GM19328 (cell line): ENCODE results near the gene LMO1.

Experiments used
- ATAC-seq: cut with Tn5 transposase; IDR thresholded peaks from one replicate; pipeline ENCODE4 v1.9.1; 2021; ENCODE audit warnings: mild to moderate bottlenecking, moderate library complexity; ENCODE audit not compliant: unreplicated experiment

Gene LMO1

DNA sequence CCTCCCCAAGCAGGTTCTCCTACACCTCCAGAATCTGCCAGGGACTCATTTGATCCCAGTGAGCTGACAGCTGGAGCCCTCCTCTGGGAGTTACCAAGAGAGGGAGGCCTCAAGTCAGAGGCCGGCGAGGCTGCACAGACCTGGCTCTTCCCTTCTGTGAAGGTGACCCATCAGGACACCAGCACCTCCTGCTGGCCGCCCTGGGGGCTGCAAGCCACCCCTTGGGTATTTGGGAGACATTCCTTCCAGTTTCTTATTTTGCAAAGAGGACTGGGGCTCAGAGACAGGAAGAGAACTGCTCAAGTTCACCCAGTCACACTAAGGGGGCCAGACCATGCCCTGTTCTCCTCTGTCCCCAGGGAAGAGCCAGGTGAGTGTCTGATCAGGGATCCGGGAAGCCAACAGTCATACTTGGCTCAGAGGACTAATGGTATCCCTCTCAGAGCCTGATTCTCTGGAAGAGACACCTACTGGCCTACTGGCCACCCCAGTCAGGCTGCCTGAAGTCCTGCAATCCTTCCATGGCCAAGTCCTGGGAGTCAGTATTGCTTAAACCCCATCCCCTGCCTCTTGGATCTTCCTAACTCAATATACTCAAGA, 54.4 kb downstream of the LMO1 start:
- no peak for ATAC-seq

DNA sequence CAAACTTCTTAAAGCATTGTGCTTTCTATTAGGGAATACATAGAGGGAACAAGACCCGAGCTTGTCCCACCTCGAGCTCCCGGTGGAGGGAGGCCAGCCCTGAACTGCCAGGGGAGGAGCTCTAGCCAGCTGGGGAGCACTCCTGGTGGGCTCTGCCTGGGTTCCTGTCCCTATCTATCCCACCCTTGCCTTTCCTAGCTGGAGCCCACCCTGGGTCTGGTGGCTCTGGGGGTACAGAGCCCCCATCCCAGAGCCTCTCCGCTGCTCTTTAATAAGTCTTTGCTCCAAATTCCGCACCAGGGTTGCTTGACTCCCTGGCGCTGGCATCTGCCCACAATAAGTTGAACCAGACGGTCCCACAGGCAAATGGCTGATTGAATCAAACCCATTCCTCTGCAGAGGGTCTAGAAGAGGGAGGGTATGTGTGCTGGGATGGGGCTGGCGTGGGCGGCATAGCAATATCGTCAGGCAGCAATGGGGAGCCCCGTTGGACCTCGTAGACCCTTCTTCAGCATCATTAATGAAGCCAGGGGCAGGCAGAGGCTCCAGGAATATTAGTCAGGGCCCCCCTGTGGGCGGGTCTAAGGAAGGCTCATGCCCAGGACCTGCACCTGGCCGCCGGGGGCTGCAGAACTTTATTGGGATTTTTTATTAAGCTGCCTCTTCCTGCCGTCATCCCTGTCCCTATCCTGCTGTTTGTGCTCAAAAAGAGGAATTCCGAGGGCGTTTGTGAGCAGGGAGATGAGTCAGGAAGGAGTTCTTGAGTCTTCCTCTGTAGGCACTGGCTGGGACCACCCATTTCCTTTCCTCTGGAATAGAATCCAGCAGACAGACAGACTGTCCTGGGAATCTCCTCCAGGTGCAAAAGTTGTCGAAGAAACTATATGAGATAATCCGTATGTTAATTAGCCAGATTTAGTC, 56.3 kb downstream of the LMO1 start:
- no peak for ATAC-seq

GRCh38 chr11:8206251-8207079, 57.2 kb downstream of the LMO1 start:
- no peak for ATAC-seq

GRCh38 chr11:8205566-8205965, 58.1 kb downstream of the LMO1 start:
- no peak for ATAC-seq

- no peak for ATAC-seq
These were observed 59.1 kb downstream of the LMO1 start for GRCh38 chr11:8204596-8204995.

- ATAC-seq: no peak
These were observed 59.7 kb downstream of the LMO1 start for GRCh38 chr11:8204025-8204424.

GRCh38 chr11:8203414-8203715, 60.3 kb downstream of the LMO1 start:
- ATAC-seq: no peak

- ATAC-seq: no peak
These were observed 60.9 kb downstream of the LMO1 start for GRCh38 chr11:8202516-8203413.

GRCh38 chr11:8201644-8202365, 61.9 kb downstream of the LMO1 start:
- ATAC-seq: peak; percentile 64

- ATAC-seq: no peak
These were observed 64.0 kb downstream of the LMO1 start for GRCh38 chr11:8199676-8200075.

GRCh38 chr11:8196749-8197148, 66.9 kb downstream of the LMO1 start:
- no peak for ATAC-seq

DNA sequence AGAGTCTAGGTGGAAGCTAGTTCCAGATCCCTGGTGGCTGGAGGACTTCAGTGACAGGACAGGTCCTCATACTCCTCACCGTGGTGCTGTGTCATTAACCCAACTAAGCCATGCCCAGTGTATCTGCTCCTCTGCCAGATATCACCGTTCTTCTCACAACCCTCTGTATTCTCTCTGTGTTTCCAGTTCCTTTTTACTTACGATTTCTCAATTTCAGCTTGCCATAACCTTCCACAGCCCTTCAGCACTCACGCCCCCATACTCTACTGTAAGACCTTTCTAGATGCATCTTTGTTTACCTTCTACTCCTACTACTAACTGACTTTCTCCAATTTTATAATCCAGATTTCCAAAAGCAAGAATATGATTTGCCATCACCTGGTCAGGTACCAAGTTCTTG, 68.7 kb downstream of the LMO1 start:
- ATAC-seq: no peak

- no peak for ATAC-seq
These were observed 70.8 kb downstream of the LMO1 start for GRCh38 chr11:8192896-8193209.

GRCh38 chr11:8192016-8192895, 71.4 kb downstream of the LMO1 start:
- peak; percentile 77 for ATAC-seq

GRCh38 chr11:8190431-8190830, 73.2 kb downstream of the LMO1 start:
- no peak for ATAC-seq

DNA sequence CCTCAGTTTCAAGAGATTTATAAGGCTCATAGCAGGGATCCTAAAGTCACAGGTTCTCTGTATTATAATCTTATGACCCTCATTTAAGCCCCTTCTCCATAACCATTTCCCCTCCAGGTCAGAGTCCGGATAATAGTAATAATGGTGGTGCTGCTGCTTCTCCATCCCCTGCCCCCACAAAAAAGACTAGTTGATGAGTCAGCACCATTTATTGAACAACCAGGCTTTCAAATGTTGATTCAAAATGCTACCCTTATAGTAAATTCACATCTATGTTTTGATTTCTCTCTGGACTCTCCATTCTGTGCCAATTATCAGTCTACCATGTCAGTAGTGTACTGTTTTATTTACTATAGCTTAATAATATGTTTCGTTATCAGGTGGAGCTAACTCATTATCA, 77.2 kb downstream of the LMO1 start:
- no peak for ATAC-seq

DNA sequence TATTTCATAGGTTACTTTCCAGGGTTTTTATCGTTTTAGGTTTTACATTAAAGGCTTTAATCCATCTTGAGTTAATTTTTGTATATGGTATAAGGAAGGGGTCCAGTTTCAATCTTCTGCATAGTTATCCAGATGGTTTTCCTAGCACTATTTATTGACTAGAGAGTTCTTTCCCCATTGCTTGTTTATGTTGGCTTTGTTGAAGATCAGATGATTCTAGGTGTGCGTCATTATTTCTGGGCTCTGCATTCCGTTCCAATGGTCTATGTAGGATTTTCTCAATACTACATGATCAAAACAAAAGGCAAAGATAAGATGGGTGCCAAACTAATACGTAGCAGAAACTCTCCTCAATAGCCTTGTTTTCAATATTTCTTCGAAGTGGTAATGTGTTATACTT, 80.6 kb downstream of the LMO1 start:
- ATAC-seq: no peak

DNA sequence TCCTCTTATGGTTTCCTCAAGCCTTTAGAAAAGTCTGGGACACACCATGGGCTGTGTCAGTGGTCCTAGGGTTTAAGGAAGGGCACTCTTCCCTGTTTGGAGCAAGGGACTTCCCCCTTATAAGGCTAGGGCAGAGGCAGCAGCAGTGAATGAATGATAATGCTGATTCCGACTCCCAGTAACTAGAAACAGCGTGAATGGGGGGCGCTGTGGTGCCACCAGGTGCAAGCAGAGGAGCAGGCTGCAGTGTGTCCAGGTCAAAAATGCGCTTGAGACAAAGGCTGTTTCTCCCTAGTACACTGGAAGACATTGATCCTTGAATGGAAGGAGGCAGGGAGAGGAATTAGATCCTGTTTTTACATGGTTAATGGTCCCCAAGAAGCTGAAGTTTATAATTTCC, 83.2 kb downstream of the LMO1 start:
- ATAC-seq: no peak

DNA sequence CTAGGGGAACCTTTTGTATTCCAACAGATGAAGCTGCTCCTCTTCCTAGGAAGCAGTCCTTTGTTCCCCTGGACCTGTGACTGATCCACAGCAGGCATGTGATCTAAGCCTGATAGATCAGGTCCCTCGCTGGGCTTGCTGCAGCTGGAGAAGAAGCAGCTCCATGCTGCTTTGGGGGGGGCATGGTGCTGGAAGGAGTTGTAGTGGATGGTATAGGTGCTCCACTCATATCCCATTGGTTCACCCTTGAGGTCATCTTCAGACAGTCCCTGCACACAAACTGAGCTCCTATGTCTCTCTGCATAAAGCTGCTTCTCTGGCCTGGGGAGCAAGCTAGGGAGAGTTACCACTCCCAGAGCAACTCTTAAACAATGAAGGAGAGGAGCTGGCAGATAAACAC, 85.4 kb downstream of the LMO1 start:
- ATAC-seq: no peak
